Testis (tissue), 3 donors: ENCODE measurements around the gene REEP5. TPM values are rescaled to one million over a fixed set of nuclear protein-coding genes. Genes with fewer than 3 reads are reported as not detected.

Experiments used
- DNase-seq: peaks from one replicate; pipeline ENCODE4 v3.0.0-alpha.2; 2019
- H3K27ac ChIP-seq, 2 donors: fragments of 200-600 bp; sonication (generic); one replicate each; pipeline ENCODE4 v1.5.1; 2019
- H3K27me3 ChIP-seq: fragments of 200-600 bp; sonication (generic); one replicate; pipeline ENCODE4 v1.5.1; 2019
- H3K36me3 ChIP-seq: fragments of 200-600 bp; sonication (generic); one replicate; pipeline ENCODE4 v1.5.1; 2017; ENCODE audit warnings: low read depth; ENCODE audit errors: missing control alignments
- H3K4me1 ChIP-seq: fragments of 200-600 bp; sonication (generic); one replicate; pipeline ENCODE4 v1.5.1; 2019
- H3K4me3 ChIP-seq, 2 donors: fragments of 200-600 bp; sonication (generic); one replicate each; pipeline ENCODE4 v1.5.1; 2017 to 2019
- H3K9me3 ChIP-seq: fragments of 200-600 bp; sonication (generic); one replicate; pipeline ENCODE4 v1.5.1; 2017
- POLR2A ChIP-seq: fragments of 450-650 bp; IDR thresholded peaks from one replicate; pipeline ENCODE4 v1.6.1; 2017; ENCODE audit warnings: antibody characterized with exemption, mild to moderate bottlenecking, moderate library complexity
- WGBS, 2 donors: methylation state at CpG; one replicate each; pipeline ENCODE4 v1.1.5; 2018; 5-methylcytosine and 5-hydroxymethylcytosine counted together
- intact Hi-C: fragments of 100-400 bp; cut with DNase I; formaldehyde crosslinking; loops from one replicate; pipeline ENCODE4 v1.15.1; 2023; ENCODE audit warnings: low total_unique reads
- polyA plus RNA-seq: library from polyadenylated mRNA; stranded (reverse); fragments of 350-450 nt; fragmentation: Illumina TruSeq; extraction: RNeasy Lipid Tissue Mini Kit (QIAGEN cat#74804); gene quantifications from one replicate; pipeline ENCODE4 v1.2.3, GENCODE V29; 2014; ENCODE audit warnings: low read depth, low replicate concordance; ENCODE audit not compliant: insufficient read depth
- total RNA-seq, 2 donors: library from RNA; depleted of rRNA; stranded (reverse); fragments of >200 nt; gene quantifications; one replicate each; pipeline ENCODE4 v1.2.3, GENCODE V29; 2016
- TF ChIP-seq, protein P1 (sequence below), 3 experiments: fragments of 450-650 bp in 2 of 3; fragments of 200-600 bp in 1 of 3; sonication (generic) in 1 of 3; IDR thresholded peaks; one replicate each; pipeline ENCODE4 v1.5.1; 2016 to 2019; ENCODE audit warnings: antibody characterized with exemption in 3 of 3, mild to moderate bottlenecking in 2 of 3, moderate library complexity in 1 of 3

REEP5 gene
- total and polyA plus RNA-seq, 3 donors from 2014 or later = 33.3 to 75.6 (median 34.2) TPM

DNA sequence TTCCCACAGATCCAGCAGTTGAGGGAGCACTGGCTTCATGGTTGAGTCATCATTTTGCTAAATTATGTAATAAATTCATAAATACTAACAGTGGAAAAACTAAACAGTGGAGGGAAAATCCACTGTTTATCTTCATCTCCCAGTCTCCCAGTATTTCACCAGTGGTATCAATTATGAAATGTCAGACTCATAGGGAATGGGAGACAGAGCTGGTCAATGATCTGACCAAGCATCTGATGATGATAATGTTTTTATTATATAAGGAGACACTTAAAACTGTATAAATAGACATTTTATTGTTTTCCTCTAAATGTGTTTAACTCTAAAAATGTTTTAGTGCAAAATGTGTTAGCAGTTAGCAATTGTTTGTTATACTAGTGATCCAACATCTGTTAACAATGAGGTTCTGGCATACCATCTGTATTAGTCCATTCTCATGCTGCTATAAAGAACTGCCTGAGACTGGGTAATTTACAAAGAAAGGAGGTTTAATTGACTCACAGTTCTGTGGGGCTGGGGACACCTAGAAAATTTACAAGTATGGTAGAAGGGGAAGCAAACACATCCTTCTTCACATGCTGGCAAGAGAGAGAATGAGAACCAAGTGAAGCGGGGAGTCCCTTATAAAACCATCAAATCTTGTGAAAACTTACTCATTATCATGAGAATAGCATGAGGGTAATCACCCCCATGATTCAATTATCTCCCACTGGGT lies 11.8 kb upstream of the REEP5 start:
- Histone ChIP-seq H3K27ac (no peak overlapping the region), H3K36me3 (no peaks in the 10 kb centered on the region), H3K9me3 (no peaks in the 10 kb centered on the region), H3K4me1 (no peaks in the 10 kb centered on the region), H3K27me3 (no peaks in the 10 kb centered on the region), H3K4me3 (no peak overlapping the region)
- TF ChIP-seq POLR2A = no peak
- TF ChIP-seq, protein P1, sequence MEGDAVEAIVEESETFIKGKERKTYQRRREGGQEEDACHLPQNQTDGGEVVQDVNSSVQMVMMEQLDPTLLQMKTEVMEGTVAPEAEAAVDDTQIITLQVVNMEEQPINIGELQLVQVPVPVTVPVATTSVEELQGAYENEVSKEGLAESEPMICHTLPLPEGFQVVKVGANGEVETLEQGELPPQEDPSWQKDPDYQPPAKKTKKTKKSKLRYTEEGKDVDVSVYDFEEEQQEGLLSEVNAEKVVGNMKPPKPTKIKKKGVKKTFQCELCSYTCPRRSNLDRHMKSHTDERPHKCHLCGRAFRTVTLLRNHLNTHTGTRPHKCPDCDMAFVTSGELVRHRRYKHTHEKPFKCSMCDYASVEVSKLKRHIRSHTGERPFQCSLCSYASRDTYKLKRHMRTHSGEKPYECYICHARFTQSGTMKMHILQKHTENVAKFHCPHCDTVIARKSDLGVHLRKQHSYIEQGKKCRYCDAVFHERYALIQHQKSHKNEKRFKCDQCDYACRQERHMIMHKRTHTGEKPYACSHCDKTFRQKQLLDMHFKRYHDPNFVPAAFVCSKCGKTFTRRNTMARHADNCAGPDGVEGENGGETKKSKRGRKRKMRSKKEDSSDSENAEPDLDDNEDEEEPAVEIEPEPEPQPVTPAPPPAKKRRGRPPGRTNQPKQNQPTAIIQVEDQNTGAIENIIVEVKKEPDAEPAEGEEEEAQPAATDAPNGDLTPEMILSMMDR (IDR thresholded peaks at IDR 0.05) = no peak
- WGBS, 2 donors = 94 to 100% methylated on average over 1 of the region's 1 CpG
- no peak for DNase-seq
- intact Hi-C loops = no loop called here

DNA sequence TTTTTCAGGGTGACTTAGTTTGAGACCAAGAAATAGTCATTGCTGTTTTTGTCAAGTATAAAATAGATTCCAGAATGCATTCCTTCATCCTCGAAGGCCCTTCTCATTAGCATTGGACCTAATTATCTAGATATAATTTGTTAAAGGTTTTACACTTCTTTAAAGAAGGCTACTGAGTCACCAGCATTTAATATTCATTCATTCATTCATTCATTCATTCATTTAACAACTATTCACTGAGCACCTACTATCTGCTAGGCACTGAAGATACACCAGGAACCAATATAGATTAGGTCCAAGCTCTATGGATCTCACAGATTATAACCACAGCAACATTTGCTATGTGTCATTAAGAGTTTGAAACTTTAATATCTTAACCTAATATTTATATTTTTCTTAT lies 11.1 kb upstream of the REEP5 start:
- no peak overlapping the region for H3K27ac ChIP-seq
- no peaks in the 10 kb centered on the region for H3K9me3 ChIP-seq
- H3K4me3 ChIP-seq = no peak overlapping the region
- no peak for DNase-seq
- H3K4me1 ChIP-seq = no peaks in the 10 kb centered on the region
- no peaks in the 10 kb centered on the region for H3K27me3 ChIP-seq
- intact Hi-C loops = no loop called here
- 83 to 95% methylated on average over 1 of the region's 1 CpG for whole genome bisulfite sequencing, 2 donors
- TF ChIP-seq, protein P1 (IDR thresholded peaks at IDR 0.05) = no peak
- no peak for TF ChIP-seq POLR2A
- no peaks in the 10 kb centered on the region for H3K36me3 ChIP-seq

DNA sequence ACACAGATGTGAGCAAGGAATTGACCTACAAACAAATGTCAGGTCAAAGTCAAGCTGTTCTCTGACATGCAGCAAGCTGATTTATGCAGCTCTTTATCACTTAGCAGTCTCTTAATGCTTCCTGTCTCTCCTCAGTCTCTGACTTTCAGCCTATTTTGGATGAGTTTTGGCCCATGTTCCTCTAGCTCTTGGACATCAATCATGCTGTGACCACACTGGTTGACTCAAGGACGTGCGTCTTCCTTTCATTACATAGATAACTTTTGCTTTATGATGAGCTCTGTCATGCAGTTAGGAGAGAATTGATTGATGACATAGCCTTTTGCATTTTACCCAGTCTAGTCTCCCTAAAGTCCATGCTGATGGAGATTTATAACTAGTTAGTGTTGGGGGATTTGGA lies 9.4 kb upstream of the REEP5 start:
- no peaks in the 10 kb centered on the region for H3K27me3 ChIP-seq
- DNase-seq = no peak
- H3K27ac ChIP-seq = no peak overlapping the region
- 64 to 85% methylated on average over 2 of the region's 2 CpGs for WGBS, 2 donors
- H3K4me1 ChIP-seq = no peaks in the 10 kb centered on the region
- no peak overlapping the region for H3K4me3 ChIP-seq
- TF ChIP-seq POLR2A = no peak
- TF ChIP-seq, protein P1 (IDR thresholded peaks at IDR 0.05) = no peak
- no peaks in the 10 kb centered on the region for H3K36me3 ChIP-seq
- no peaks in the 10 kb centered on the region for H3K9me3 ChIP-seq
- intact Hi-C loops = no loop called here

DNA sequence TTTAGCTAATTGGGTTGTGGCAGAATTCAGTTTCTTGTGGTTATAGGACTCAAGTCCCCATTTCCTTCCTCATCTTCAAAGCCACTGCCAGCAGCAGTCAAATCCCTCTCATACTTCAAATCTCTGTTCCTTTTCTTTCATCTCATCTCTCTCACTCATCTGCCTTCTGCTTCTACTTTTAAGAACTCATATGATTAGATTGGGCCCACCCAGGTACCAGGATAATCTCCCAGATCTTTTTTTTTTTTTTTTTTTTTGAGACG lies 8.0 kb upstream of the REEP5 start:
- no peaks in the 10 kb centered on the region for H3K27me3 ChIP-seq
- DNase-seq = no peak
- 83 to 88% methylated on average over 1 of the region's 1 CpG for WGBS, 2 donors
- H3K36me3 ChIP-seq = no peaks in the 10 kb centered on the region
- no peaks in the 10 kb centered on the region for H3K4me1 ChIP-seq
- no peak overlapping the region for H3K27ac ChIP-seq
- H3K4me3 ChIP-seq = no peak overlapping the region
- TF ChIP-seq, protein P1 (IDR thresholded peaks at IDR 0.05) = no peak
- no peak for TF ChIP-seq POLR2A
- intact Hi-C loops = no loop called here
- H3K9me3 ChIP-seq = no peaks in the 10 kb centered on the region

DNA sequence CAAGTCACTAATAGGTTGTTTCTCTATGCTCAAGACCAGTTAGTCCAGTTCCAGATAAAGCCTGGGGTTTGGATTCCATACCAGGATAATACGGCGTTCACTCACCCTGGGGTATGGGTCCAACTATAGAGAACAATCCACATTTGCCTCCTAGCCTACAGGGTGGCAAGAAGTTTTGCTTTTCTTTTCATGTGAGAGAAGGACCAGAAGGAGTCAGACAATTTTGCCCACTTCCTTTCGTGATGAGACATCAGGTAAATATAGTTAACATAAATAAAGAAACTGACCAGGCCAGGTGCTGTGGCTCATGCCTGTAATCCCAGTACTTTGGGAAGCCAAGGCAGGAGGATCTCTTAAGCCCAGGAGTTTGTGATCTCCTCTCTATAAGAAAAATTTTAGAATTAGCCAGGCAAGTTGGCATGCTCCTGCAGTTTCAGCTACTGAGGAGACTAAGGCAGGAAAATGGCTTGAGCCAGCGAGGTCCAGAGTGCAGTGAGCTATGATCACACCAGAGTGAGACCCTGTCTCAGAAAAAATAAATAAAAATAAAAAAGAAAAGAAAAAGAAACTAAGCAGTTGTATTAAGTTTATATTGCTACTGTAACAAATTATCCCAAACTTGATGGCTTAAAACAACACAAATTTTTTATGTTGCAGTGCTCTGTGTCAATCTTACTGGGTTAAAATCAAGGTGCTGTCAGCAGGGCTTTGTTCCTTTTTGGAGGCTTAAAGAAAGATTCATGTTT lies 7.5 kb upstream of the REEP5 start:
- Histone ChIP-seq H3K4me3 (no peak overlapping the region), H3K9me3 (no peaks in the 10 kb centered on the region), H3K36me3 (no peaks in the 10 kb centered on the region), H3K27ac (no peak overlapping the region), H3K4me1 (no peaks in the 10 kb centered on the region), H3K27me3 (no peaks in the 10 kb centered on the region)
- intact Hi-C loops = no loop called here
- 93 to 96% methylated on average over 4 of the region's 4 CpGs for WGBS, 2 donors
- no peak for DNase-seq
- TF ChIP-seq, protein P1 (IDR thresholded peaks at IDR 0.05) = no peak
- no peak for TF ChIP-seq POLR2A
